ENCODE results near the gene SIRT2. TPM values are rescaled to one million over a fixed set of nuclear protein-coding genes. Genes with fewer than 3 reads are reported as not detected.

Gene SIRT2
- total RNA-seq, 1 donor from 2014 or later: 38.9 TPM

DNA sequence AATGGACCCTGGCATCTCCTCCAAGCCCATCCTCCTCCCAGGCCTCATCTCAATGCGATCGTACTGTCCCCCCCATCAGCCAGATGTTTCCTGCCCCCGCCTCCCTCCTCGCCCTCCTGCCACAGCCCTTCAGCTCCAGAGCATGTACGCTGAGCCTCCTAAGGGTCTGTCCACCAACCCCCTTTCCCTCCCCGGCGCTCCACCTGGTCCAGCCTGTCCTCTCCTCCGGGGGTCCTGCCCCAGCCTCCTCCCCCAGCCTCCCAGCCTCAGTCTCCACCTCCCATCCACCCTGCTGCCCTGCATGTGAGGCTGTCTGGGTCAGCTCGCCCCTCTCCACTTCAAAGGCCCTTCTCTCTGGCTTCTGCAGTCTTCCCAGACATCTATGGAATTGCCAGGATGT is 4.5 kb downstream of the SIRT2 start:
- TF ChIP-seq, protein P1, sequence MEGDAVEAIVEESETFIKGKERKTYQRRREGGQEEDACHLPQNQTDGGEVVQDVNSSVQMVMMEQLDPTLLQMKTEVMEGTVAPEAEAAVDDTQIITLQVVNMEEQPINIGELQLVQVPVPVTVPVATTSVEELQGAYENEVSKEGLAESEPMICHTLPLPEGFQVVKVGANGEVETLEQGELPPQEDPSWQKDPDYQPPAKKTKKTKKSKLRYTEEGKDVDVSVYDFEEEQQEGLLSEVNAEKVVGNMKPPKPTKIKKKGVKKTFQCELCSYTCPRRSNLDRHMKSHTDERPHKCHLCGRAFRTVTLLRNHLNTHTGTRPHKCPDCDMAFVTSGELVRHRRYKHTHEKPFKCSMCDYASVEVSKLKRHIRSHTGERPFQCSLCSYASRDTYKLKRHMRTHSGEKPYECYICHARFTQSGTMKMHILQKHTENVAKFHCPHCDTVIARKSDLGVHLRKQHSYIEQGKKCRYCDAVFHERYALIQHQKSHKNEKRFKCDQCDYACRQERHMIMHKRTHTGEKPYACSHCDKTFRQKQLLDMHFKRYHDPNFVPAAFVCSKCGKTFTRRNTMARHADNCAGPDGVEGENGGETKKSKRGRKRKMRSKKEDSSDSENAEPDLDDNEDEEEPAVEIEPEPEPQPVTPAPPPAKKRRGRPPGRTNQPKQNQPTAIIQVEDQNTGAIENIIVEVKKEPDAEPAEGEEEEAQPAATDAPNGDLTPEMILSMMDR (IDR thresholded peaks at IDR 0.05; ENCODE audit: insufficient read depth, low read length, poor library complexity, severe bottlenecking): no peak
- Histone ChIP-seq H3K36me3 (ENCODE audit: control insufficient read depth, insufficient read depth, low read length) (no peaks in the 10 kb centered on the region), H3K27me3 (ENCODE audit: control insufficient read depth, insufficient read depth, low read length) (no peaks in the 10 kb centered on the region), H3K4me3 (ENCODE audit: low read depth, low read length) (no peak overlapping the region)
- DNase-seq (ENCODE audit: low read depth): no peak

DNA sequence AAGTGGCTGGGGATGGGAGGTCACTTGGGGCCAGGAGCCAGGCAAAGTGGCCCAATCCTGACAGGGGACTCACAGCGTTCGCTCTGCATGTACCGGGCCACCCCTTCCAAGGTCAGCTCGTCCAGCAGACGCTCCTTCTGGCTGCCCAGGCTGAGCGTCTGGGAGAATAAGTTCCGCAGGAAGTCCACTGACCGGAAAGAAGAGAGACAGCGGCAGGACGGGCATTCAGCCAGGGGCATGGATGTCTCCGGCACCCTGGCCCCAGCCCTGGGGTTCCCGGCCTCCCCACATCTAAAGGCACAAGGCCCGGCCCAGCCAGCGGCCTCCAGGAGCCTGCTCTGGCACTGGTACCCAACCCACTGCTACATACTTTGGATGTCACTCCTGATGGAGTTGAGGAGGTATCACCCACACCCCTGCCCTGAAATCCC is 6.1 kb downstream of the SIRT2 start:
- no peaks in the 10 kb centered on the region for H3K36me3 ChIP-seq (ENCODE audit: control insufficient read depth, insufficient read depth, low read length)
- no peak overlapping the region for H3K4me3 ChIP-seq (ENCODE audit: low read depth, low read length)
- no peak for DNase-seq (ENCODE audit: low read depth)
- no peaks in the 10 kb centered on the region for H3K27me3 ChIP-seq (ENCODE audit: control insufficient read depth, insufficient read depth, low read length)
- TF ChIP-seq, protein P1 (IDR thresholded peaks at IDR 0.05; ENCODE audit: insufficient read depth, low read length, poor library complexity, severe bottlenecking): no peak

DNA sequence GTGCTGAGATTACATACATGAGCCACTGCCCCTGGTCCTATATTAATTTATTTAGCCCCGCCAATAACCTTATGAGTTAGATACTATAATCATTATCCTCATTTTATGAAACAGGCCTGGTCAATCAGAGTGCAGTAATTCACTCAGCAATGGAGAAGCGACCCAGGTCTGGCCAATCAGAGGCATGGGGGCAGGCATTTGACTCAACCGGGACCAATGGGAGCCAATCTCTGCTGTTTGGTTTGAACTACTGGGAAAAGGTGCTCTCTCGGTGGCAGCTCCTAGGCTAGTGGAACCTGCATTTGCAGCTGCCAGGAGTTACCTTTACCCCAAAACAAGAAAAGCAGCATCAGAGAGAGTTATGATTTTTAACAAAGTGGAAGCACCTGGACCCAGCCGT is 6.6 kb downstream of the SIRT2 start:
- no peak for DNase-seq (ENCODE audit: low read depth)
- TF ChIP-seq, protein P1 (IDR thresholded peaks at IDR 0.05; ENCODE audit: insufficient read depth, low read length, poor library complexity, severe bottlenecking): no peak
- Histone ChIP-seq H3K27me3 (ENCODE audit: control insufficient read depth, insufficient read depth, low read length) (no peaks in the 10 kb centered on the region), H3K36me3 (ENCODE audit: control insufficient read depth, insufficient read depth, low read length) (peaks cover 1% of the 10 kb centered on the region), H3K4me3 (ENCODE audit: low read depth, low read length) (no peak overlapping the region)

DNA sequence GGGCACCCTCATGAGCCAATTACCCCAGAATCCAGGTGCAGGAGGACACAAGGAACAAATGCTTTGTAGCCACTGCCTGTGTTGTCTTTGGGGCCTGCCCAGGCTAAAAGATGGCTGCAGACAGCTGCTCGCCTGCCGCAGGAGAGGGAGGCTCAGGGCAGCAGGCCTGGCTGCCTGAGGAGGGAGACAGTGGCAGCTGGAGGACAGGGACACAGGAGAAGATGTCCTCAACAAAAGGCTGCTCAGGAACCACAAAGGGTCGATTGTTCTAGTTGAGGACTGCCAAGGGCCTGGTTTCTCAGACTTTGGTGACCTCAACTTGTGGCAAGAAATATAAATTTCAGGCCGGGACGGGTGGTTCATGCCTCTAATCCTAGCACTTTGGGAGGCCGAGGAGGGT is 7.6 kb downstream of the SIRT2 start:
- no peaks in the 10 kb centered on the region for H3K27me3 ChIP-seq (ENCODE audit: control insufficient read depth, insufficient read depth, low read length)
- TF ChIP-seq, protein P1 (IDR thresholded peaks at IDR 0.05; ENCODE audit: insufficient read depth, low read length, poor library complexity, severe bottlenecking): no peak
- peaks cover 1% of the 10 kb centered on the region for H3K36me3 ChIP-seq (ENCODE audit: control insufficient read depth, insufficient read depth, low read length)
- no peak for DNase-seq (ENCODE audit: low read depth)
- H3K4me3 ChIP-seq (ENCODE audit: low read depth, low read length): no peak overlapping the region

DNA sequence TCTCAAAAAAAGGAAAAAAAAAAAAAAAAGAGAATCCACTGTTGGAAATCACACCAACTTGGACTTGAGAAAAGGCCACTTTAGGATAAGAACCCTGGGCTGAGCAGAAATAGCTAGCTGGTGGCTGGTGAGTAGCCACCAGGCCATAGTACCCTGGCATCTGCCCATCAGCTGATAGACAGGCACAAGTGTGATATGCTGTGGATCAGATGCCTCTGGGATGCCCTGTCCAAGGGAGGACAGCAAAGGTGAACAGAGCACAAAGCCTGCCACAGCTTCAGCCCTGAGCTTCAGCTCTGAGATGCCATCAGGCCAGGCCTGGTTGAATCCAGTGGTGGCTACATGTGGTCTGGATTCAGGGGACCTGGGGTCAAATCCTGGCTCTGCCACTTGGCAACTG is 8.7 kb downstream of the SIRT2 start:
- Histone ChIP-seq H3K36me3 (ENCODE audit: control insufficient read depth, insufficient read depth, low read length) (peaks cover 1% of the 10 kb centered on the region), H3K4me3 (ENCODE audit: low read depth, low read length) (no peak overlapping the region), H3K27me3 (ENCODE audit: control insufficient read depth, insufficient read depth, low read length) (no peaks in the 10 kb centered on the region)
- TF ChIP-seq, protein P1 (IDR thresholded peaks at IDR 0.05; ENCODE audit: insufficient read depth, low read length, poor library complexity, severe bottlenecking): no peak
- DNase-seq (ENCODE audit: low read depth): no peak

DNA sequence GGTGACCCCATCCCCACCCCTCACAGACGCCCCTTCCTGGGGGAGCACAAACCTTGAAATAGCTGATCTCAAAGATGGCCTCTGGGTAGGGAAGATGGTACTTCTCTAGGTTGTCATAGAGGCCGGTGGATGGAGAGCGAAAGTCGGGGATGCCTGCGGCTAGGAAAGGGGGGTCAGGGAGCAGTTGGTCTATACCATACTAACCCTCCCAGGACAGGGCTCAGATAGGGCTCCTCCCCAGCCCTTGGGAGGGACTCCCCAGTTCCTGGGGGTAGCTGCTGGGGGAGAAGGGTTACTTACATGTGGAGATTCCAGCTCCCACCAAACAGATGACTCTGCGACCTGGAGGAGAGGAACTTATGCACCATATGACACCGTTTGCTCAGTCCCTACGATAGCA is 9.6 kb downstream of the SIRT2 start:
- Histone ChIP-seq H3K4me3 (ENCODE audit: low read depth, low read length) (no peak overlapping the region), H3K27me3 (ENCODE audit: control insufficient read depth, insufficient read depth, low read length) (no peaks in the 10 kb centered on the region), H3K36me3 (ENCODE audit: control insufficient read depth, insufficient read depth, low read length) (peaks cover 1% of the 10 kb centered on the region)
- DNase-seq (ENCODE audit: low read depth): no peak
- TF ChIP-seq, protein P1 (IDR thresholded peaks at IDR 0.05; ENCODE audit: insufficient read depth, low read length, poor library complexity, severe bottlenecking): no peak
